GM21723 (cell line): Measurements from ENCODE around the gene TNFAIP2.
A peak's percentile ranks its signal among the peaks of the same experiment; 100 is the strongest.

Experiments used
- ATAC-seq: cut with Tn5 transposase; IDR thresholded peaks from one replicate; pipeline ENCODE4 v1.9.1; 2021; ENCODE audit warnings: mild to moderate bottlenecking, moderate library complexity; ENCODE audit not compliant: unreplicated experiment

Gene TNFAIP2, protein sequence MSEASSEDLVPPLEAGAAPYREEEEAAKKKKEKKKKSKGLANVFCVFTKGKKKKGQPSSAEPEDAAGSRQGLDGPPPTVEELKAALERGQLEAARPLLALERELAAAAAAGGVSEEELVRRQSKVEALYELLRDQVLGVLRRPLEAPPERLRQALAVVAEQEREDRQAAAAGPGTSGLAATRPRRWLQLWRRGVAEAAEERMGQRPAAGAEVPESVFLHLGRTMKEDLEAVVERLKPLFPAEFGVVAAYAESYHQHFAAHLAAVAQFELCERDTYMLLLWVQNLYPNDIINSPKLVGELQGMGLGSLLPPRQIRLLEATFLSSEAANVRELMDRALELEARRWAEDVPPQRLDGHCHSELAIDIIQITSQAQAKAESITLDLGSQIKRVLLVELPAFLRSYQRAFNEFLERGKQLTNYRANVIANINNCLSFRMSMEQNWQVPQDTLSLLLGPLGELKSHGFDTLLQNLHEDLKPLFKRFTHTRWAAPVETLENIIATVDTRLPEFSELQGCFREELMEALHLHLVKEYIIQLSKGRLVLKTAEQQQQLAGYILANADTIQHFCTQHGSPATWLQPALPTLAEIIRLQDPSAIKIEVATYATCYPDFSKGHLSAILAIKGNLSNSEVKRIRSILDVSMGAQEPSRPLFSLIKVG

DNA sequence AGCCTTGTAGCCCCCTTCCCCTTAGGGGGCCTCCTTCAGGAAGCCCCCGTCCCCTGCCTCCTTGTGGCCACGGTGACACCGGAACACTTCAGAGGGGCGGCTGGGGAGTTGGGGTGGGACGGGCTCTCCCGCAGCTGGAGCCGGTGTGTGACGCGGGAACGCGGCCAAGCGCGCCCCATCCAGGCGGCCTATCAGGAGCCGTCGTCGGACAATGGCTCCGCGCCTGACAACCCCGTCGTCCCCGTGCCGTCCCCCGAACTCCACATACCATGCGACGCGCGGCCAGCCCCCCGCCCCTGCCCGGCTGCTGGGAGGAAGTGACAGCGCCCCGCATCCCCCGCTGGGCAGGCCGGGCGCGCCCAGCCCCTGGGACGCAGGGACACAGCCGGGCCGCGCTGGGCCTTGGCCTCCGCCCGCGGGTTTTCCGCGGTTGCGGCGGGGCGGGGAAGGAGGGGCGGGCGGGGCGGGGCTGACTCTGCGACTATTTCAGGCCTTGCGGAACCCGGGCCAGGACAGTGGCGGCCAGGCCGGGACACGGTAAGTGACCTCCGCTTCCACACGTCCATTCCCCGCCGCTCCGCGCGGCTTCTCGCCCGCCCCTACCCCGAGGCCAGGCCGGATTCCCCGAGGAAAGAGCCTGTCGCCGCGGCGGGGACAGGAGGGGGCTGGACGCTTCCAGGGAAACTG is at the start of gene TNFAIP2:
TNFAIP2 (plus strand) TSS at position 515 of the 687 bp plus-strand sequence. CDS start 2,997 bp downstream, outside the sequence.
- ATAC-seq, result no peak

DNA sequence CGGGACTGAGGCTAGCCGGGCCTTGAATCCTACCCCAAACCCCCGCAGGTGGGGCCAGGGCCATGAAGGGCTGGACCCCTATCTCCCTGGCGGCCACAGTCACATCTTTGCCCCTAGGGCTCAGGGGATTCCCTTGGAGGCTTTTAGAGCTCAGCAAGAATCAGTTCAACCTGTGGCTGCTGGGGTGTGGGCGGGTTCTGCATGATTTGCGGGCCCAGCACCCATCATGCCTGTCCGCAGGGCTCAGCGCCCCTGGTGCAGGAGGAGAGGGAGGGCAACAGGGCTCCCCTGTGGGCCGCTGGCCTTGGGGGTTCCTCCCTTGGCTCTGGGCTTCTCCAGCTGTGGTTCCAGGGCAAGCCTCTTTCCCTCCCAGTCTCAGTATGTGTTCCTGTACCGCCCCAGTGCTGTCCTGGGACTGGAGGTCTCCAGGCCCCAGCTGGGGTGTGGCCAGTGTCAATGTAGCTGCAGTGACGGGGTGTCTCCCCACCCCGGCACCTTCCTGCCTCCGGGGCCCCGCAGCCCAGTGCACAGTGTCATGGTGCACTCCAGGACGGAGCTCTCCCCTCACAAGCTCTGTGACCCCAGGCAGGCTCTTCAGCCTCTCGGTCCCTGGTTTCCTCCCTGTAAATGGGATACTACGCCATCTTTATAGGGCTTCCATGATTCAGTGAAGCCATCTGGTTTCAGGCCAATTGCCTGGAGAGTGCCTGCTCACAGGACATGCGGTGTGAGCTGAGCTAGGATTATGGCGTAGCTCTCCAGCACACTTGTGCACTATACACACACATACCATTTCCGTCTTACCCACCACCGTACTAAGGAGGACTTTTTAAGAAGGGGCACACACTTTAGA is 49.2 kb upstream of the TNFAIP2 start:
- no peak for ATAC-seq

DNA sequence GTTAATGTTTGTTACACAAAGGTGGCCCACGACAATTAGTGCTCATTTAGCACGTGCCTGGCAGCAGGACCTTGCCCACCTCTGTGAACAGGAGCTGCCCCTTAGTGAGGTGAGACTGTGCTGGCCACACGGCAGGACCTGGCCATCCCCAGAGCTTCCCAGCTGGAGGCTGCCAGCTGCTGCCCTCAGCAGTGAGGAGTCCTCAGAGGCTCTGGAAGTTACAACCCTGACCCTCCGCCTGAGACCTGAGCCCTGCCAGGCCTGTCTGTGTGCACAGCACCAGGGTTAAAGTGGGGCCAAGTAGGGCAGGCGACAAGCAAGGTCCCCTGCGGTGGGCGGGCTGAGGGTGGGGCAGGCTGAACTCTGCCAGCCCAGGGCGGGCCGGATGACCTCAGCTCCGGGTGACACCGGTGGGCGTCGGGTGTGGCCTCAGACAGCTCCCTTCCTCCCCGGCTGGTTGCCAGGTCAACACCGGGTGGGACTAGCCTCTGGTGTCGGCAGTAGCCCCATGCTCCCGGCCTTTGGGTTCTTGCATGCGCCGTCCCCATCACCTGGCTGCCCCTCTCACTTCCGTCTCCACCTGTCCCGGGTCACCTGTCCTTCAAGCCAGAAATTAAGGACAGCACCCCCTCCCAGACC is 48.4 kb upstream of the TNFAIP2 start:
- ATAC-seq, result no peak

DNA sequence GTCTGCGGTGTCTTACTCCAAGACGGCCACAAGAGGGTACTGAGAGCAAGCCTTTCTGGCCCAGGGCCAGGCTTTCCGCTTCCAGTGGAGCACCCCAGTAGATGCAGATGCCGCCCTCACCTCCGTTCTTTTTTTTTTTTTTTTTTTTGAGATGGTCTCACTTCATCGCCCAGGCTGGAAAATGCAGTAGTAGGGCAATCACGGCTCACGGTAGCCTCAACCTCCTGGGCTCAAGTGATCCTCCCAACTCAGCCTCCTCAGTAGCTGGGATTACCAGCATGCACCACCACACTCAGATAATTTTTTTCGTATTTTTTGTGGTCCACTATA is 44.9 kb upstream of the TNFAIP2 start:
- ATAC-seq, result peak; percentile 53

DNA sequence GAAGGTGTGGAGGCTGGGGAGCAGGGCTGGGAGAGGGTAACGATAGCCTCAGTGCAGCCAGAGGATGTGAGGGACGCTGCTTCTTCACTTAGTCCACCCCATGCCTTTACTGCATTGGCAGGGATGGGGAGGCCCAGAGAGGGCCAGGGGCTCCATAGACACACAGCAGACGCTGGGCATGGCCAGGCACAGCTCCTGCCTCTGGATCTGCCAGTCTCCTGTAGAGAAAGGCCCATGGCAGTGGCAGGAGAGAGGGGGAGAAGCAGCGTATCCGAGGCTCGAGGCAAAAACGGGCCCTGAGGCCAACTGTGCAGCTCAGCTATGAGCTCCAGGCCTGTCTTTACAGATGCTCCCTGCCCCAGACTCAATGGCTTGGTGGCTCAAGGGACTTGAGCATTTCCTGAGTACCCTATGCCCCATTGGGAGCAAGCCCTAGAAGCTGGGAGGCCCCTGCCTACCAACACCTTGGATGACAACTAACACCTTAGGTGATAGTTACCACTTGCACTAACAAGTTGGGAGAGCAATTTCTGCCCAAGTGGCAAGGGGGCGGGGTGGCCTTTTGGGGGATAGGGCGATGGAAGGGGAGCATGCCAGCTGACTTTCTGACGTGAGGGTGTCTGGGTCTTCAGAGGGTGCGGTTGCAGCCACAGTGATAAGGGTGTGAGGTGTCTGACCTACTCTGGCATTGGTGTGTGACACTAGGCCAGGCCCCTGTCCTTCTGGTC is 44.2 kb upstream of the TNFAIP2 start:
- no peak for ATAC-seq

DNA sequence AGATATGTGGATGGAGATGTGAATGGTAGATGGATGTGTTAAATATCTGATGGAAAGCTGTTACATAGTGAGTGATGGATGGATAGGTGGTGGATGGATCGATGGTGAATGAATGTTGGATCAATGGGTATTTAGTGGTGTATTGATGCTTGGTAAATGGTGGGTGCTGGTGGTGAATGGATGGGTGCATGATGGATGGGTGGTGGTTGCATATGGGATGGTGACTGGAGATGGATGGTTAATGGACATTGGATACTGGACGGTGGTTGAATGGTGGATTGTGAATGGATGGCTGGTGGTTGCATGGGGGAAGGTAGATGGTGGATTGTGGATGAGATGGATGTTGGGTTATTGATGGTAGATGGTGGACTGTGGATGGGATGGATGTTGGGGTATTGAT is 41.3 kb upstream of the TNFAIP2 start:
- ATAC-seq, result no peak

DNA sequence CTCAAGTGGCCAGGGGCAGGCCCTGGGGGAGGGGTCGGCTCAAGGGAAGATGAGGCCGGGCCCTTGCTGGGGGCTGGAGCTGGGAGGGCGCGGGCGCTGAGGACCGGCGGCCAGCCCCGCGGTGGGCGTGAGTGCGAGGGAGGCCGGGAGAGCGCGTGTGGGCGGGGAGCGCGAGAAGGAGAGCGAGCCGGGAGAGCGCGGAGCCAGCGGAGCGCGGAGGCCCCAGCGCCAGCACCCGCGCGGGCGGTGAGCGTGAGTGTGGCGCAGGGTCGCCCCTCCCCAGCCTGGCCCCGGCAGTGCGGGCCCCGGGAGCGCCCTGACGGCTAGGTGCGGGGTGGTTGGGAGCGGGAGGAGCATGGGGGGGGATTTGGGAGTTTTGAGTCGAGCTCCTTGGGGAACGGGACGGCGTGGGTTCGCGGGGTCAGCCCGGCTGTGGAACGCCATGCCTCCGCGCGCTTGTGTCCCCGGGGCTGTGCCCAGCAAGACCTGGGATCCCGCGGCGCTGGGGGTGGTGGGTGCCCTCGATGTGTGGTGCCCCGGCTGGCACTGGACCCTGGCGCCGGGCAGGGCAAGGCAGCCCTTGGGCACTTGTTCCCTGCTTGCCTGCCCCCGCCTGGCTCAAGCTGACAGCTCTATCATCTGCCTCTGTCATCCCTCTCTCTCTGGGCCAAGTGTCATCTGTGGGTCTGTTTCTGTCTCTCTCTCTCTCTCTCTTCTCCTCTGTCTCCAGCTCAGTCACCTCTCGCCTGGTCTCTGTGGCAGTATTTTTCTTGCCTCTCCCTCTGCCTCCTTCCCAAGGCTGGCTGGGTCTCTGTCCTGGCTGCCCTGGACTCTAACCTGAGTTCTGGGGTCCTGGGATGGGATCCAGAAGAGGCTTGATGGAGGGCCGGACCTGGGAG is 39.0 kb upstream of the TNFAIP2 start, which contains the start of gene LBHD2:
LBHD2 (plus strand) TSS at position 190 of the 899 bp plus-strand sequence. CDS start 1,803 bp downstream, outside the sequence.
- no peak for ATAC-seq

DNA sequence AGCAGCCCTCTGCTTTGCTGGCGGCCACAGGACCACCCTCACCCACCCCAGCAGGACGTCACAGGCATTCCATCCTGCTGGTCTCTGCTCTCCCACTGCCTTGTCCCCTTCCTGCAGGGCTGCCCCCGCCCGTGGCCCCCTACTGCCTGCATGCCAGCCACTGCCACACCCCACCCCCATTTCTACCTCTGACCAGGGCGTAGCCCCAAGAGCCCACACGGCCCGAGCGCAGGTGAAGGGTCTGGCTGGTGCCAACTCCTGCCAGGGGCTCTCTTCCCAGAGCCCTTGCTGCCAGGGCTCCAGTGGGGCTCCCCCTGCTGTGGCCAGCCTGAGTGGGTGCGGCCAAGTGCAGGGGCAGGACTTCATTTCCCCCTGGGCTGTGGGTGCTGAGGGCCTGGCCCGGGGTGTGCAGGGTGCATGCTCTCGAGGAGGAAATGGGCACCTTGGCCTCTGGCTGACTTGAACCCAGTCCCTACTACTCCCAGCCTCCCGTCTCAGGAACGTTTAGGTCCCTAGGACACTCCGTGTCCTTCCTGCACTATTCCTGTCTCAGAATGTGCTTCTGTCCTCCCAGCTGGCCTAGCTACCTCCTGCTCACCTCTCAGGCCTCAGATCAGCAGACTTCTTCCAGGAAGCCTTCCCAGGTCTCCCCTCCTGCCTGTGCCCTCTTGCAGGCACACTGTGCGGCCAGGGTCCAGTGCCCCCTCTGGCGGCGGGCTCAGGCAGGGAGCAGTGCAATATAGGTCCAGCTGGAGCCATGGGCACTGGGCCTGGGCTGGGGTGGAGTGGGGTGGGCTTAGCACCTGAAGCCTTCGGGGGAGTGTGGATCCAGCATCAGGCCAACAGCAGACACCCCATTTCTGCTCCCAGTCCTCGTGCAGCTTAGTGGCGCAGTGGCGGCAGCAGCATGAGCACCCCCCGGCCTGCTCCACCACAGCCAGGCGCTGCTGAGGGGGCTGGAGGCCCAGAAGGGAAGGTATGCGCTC is 37.9 kb upstream of the TNFAIP2 start:
- no peak for ATAC-seq

DNA sequence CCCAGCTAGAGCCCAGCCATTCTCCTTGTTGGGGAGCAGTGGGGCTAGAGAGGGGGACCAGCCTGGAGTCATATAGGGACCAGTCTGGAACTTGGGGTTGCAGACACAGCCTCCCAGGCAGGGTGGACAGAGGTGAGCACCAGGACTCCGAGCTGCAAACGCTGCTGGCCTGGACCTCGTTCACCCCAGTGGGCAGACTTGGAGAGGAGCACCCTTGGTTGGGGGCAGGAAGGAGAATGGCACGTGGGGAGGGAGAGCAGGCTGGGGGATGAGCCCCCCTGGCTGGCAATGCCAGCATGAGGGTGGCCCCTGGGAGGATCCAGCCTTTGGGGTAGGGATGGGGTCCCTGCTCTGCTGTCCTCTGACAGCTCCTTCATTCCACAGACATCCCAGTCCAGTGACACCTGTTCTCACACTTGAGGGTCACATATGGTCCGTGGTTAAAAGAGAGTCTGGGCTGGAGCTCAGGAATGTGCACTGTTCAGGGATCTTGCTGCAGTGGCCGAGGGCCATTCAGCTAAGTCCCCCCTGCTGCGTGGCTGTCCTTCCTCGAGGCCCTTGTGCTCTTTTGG is 36.4 kb upstream of the TNFAIP2 start:
- no peak for ATAC-seq

DNA sequence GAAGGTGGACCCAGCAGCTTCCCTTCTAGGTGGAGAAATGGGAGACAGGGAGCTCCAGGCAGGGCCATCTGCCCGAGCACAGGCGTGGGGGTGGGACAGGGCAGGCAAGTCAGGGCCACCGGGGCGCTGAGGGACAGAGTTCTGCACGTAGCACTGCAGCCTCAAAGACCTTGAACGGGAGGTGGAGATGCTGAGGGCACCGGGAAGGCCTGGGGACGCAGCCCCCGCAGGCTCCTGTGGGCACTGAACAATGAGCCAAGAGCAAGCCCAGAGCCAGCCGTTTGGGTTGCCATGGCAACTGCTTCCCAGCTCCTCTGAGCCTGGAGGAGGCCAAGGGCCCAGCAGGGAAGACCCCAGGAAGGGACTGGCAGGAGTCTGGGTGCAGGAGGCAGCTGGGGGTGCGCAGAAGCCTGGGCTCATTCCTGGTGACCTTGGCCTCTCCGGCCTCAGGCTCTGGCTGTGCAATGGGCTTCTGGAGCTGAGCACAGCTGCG is 35.9 kb upstream of the TNFAIP2 start:
- no peak for ATAC-seq

DNA sequence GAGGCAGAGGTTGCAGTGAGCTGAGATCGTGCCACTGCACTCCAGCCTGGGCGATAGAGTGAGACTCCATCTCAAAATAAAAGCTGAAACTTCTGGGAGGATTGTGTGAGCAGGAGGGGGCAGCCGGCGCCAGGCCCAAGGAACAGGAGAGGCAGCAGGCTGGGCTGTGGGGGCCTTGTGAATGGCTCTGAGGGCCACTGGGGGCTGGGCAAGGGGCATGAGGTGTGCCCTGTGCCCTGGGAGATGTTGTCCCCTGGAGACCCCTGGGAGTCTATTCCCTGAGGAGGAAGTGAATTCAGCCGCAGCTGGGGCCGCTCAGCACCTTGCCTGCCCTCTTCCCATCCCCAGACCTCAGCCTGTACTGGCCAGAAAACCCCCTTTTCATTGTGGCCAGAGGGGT is 34.3 kb upstream of the TNFAIP2 start:
- ATAC-seq, result no peak

DNA sequence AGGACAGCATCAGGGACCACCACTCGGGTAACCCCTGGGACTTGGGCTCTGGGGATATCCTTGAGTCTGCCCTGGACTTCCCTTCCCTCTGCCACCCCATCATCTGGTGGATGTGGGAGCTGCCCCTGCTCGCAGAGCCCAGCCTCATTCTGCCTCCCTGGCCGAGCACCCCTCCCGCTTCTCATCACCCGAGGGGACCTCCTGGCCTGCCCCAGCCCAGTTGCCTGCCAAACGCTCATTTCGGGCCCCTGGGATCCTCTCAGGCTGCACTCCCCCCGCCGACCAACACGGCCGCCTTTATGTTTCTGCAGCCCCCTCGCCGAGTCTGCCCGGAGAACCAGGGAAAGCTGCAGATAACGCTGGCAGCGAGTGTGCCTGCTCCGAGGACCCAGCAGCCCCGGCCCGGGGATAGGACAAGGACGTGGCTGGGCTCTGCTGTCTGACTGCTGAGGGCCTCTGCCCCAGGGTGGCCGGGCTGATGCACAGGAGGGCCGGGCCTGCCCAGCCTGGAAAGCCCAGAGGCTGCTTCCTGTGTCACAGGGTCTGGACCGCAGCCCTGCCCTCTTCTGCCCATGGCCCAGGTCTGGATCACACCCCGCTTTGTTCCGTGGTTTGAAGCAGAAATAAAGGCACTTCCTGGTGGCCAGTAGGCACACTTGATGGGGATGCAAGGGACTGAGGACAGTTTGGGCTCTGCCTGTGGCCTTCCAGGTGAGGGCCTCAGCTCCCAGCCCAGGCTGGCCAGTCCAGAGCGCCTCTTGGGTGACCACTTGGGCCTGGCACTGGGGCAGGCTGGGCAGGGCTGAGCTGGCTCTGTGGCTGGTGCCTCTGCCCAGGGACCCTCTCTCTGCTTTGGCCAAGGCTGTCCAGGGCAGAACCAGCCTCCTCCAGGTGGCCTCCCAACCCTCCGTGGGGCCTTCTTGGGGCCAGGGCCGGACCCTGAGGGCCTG is 33.6 kb upstream of the TNFAIP2 start:
- no peak for ATAC-seq

DNA sequence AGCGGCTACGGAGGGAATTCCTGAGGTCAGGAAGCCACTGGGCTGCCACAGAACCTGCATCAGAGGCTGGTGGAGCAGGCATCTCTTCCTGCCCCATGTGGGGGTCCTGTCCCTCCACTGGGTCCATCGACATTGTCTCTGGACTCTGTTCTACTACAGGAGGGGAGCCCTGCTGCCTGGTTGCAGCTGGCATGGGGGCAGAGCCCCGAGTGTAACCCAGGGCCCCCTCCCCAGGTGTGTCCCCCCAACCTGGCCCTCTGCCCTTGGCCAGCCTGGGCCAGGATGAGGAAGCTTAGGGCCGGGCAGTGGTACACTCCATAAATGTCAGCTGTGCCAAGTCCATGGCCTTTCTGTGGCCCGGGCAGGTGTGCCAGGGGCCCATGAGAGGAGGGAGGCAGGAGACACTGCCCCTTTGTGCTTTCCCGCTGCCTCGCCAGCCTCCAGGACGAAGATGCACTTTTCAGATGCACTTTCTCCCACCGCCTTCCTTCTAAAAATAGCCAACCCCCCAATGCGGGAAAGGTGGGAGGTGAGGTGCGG is 32.7 kb upstream of the TNFAIP2 start:
- ATAC-seq, result no peak

DNA sequence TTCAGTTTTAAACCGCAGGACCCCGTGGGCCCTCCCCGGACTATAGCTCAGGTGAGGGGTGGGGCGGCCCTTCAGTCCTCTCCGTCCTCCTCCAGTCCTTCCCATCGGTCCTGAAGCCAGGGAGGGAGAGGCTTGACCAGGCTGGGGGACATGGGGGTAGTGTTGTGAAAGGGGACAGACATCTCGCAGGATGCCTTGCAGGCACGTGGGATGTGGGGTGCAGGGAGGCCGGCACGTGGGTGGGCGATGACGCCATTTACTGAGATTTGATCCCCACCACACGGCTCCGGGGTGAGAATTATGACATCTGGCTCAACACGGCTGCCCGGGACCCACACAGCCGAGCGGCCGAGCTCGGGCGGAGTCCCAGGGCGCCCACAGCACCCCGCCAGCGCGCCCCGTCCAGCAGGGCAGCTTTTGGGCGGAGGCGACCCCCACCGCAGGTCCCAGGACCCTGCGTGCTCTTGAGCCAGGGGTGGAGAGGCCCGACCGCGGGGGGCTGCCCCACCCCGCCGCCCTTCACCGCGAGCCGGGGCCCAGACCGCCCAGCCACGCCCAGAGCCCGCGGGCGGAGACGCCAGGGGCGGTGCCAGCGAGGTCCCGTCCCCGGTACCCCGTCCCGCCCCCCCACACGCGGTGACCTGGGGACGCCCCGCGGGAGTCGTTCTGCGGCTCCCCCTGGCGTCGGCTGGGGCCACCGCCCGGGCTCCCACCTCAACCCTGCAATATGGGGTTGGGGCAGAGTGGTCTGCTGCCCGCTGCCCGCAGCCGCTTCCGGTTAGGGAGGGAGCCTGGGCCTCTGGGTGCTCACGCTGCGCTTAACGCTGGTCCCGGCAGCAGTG is 32.0 kb upstream of the TNFAIP2 start:
- peak; percentile 61 for ATAC-seq

DNA sequence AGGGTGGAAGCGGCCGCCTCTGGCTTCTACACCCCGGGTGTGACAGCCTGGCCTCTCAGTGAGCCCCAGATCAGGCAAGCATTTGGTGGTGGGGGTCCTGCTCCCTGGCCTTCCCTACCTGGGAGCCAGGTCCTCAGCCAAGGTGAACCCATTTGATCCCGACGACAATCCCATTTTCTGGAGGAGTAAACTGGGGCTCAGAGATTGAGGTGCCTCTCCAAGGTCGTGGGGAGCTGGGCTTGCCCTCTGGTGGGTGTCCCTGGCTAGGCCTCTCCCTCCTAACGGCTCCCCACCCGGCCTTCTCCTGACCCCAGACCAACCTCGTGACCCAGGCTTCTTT is 31.4 kb upstream of the TNFAIP2 start:
- ATAC-seq, result peak; percentile 18
